Coronary artery (tissue), 2 donors: ENCODE data around the gene AURKA.
A peak's percentile ranks its signal among the peaks of the same experiment; 100 is the strongest.

ENCODE experiments used
- DNase-seq: peaks from one replicate; pipeline ENCODE4 v3.0.0-alpha.2; 2017; ENCODE audit warnings: low spot score
- H3K27ac ChIP-seq, 2 donors: fragments of 200-600 bp; sonication (generic); one replicate each; pipeline ENCODE4 v1.5.1; 2016 to 2019
- H3K4me3 ChIP-seq: fragments of 200-600 bp; sonication (generic); 2 replicates; pipeline ENCODE4 v1.5.1; 2016; ENCODE audit warnings: mild to moderate bottlenecking, moderate library complexity
- TF ChIP-seq, protein P1 (sequence below): fragments of 200-600 bp; sonication (generic); IDR thresholded peaks from one replicate; pipeline ENCODE4 v1.5.1; 2019; ENCODE audit warnings: antibody characterized with exemption

AURKA gene

DNA sequence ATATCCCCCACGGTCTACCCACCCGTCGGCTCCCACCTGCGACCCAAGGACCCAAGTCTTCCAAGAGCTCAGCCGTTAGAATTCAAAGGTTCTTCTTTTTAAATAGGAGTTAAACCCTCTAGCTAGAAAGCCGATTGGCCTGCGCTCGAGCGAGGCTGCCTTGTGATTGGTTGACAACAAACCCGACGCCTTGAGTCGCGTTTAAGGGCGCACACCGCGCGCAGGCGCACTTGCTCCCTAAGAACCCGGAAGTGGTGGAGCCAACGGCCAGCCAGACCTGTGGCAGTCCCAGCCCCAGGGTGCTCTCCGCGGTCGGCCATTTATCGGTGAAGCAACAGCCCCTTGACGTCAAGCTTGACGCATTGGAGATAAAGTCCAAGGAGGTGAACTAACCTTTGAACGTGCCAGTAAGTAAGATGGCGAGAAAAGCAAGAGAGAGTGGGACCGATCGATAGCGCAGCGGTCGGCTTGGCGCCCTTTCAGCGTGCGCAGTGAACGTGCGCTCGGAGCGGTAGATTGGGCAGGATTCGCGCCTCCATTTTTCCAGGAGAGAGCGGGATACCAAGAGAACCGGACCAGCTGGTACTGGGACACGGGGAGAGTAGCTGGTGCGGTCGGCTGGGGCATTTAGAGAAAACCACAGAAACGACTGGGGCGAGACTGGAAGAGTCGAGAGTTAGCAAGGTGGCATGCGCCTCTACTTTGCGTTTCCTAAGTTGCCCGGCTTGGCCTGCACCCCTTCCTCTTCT, at the start of gene AURKA, which contains the start of gene CSTF1:
AURKA (minus strand) TSS at position 84 of the 749 bp plus-strand sequence. CDS start 4,018 bp downstream, outside the sequence.
CSTF1 (plus strand) TSS at position 514 of the 749 bp plus-strand sequence. CDS start 2,908 bp downstream, outside the sequence.
- peak; percentile 100 for DNase-seq
- peak within 1 kb of the TSS; percentile 76 to 82 for H3K27ac ChIP-seq
- TF ChIP-seq, protein P1, sequence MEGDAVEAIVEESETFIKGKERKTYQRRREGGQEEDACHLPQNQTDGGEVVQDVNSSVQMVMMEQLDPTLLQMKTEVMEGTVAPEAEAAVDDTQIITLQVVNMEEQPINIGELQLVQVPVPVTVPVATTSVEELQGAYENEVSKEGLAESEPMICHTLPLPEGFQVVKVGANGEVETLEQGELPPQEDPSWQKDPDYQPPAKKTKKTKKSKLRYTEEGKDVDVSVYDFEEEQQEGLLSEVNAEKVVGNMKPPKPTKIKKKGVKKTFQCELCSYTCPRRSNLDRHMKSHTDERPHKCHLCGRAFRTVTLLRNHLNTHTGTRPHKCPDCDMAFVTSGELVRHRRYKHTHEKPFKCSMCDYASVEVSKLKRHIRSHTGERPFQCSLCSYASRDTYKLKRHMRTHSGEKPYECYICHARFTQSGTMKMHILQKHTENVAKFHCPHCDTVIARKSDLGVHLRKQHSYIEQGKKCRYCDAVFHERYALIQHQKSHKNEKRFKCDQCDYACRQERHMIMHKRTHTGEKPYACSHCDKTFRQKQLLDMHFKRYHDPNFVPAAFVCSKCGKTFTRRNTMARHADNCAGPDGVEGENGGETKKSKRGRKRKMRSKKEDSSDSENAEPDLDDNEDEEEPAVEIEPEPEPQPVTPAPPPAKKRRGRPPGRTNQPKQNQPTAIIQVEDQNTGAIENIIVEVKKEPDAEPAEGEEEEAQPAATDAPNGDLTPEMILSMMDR: no peak
- H3K4me3 ChIP-seq: peak within 1 kb of the TSS; percentile 71

DNA sequence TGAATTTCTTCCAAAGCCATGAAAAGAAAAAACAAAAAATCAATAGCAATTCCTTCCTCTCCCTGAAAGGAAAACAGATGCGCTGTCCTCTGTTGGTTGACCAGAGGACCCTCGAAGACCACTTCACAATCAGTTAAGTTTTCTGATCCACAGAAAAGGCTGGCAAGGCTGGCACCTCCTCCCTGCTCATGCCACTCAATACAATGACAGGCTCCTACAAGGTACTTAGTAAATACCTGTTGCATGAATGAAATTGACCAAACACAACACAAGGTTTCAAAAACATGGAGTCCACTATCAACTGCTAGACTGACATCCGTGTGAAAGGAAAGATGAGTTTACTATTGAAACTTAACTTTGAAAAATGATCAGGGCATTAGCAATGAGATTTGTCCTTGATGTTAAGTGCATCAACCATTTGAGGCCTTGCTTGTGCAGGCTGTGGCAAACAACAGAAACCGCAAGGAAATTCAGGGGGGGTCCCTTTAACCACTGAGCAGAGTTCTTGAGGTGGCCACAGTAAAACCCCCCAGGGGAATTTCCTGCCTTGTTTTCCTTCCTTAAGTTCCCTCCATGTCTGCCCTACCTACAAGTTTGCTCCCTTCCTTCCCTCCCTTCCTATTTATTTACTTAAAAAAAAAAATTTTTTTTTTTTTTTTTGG, 48.5 kb upstream of the AURKA start:
- Histone ChIP-seq H3K4me3 (no peak overlapping the region), H3K27ac (no peak overlapping the region)
- TF ChIP-seq, protein P1: no peak
- no peak for DNase-seq

DNA sequence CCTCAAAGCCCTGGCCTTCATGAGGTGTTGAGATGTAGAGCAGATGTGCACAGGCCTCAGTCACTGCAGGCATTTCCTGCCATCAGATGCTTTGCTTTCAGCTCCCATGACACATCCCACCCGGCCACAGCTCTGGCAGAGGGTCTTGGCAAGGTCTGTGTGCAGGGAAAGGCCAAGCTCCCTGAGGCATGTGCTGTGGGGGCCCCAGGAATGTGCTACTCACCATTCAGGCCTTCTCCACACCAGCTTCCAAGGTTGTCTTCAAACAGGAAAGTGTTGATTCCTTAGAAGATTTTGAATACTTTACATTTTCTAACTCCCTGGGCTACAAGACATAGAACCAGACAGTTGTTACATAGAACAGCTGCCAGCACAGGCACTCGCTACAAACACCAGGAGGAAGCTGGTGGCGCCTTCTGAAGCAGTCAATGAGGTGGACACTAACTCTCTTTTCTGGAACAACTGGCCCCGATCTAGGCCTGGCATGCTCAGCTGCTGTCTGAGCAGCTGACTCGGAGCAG, 47.8 kb upstream of the AURKA start:
- TF ChIP-seq, protein P1: no peak
- Histone ChIP-seq H3K27ac (no peak overlapping the region), H3K4me3 (no peak overlapping the region)
- no peak for DNase-seq

DNA sequence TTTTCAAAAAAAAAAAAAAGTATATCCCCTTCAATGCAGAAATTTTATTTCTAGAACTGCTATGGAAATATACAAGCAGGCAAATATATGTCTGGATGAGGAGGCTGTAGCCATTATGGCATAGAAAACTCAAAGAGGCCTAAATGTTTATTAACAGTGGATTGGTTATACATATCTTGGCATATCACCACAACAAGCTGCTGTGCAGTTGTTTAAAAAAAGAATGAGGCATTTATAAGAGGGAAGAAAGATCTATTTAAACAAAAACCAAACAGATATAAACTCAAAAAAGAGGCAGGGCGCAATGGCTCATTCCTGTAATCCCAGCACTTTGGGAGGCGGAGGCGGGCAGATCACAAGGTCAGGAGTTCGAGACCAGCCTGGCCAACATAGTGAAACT, 46.3 kb upstream of the AURKA start:
- TF ChIP-seq, protein P1: no peak
- Histone ChIP-seq H3K4me3 (no peak overlapping the region), H3K27ac (no peak overlapping the region)
- no peak for DNase-seq

DNA sequence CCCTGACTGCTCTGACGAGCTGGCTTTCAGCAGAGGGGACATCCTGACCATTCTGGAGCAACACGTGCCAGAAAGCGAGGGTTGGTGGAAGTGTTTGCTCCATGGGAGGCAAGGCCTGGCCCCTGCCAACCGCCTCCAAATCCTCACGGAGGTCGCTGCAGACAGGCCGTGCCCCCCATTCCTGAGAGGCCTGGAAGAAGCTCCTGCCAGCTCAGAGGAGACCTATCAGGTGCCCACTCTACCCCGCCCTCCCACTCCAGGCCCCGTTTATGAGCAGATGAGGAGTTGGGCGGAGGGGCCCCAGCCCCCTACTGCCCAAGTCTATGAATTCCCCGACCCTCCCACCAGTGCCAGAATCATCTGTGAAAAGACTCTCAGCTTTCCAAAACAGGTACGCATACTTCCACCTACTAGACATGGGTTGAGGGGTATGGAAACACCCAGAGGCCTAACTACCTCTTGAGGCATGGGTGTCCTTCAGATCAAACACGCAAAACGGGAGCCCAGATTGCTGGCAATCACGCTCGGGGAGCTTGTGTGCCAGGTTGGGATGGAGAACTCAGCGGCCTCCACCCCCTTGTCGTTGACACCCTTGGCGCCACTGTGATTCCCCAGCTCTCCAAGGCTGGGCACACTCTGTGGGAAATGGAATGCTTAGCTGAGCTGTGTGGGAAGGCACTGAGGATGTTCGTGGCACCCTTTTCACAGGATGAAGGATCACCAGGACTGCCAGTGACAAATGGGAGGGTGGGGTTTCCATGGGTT, 45.4 kb upstream of the AURKA start:
- Histone ChIP-seq H3K4me3 (no peak overlapping the region), H3K27ac (no peak overlapping the region)
- TF ChIP-seq, protein P1: no peak
- no peak for DNase-seq

DNA sequence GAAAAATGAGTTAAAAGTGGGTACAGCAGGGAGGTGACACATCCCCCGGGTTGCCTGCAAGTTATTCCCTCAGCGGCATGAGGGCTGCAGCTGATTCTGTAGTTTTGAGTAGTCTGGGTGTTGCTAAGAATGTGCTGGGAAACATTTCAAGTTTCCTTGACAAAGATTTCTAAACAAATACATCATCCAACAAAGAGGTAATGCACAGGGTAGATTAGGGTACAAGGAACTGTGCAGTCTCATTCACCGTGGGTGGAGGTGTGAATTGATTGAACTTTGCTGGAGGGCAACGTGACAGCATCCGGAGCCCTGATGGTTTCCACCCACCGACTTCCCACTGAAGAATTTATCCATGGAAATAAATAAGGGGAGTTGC, 41.9 kb upstream of the AURKA start:
- no peak overlapping the region for H3K27ac ChIP-seq
- no peak overlapping the region for H3K4me3 ChIP-seq
- no peak for DNase-seq
- TF ChIP-seq, protein P1: no peak
